ENCODE measurements around the gene ADAMTS9. TPM values are rescaled to one million over a fixed set of nuclear protein-coding genes. Genes with fewer than 3 reads are reported as not detected.

Gene ADAMTS9
- total RNA-seq, 1 experiment from 2014 or later, result 0.46 TPM

DNA sequence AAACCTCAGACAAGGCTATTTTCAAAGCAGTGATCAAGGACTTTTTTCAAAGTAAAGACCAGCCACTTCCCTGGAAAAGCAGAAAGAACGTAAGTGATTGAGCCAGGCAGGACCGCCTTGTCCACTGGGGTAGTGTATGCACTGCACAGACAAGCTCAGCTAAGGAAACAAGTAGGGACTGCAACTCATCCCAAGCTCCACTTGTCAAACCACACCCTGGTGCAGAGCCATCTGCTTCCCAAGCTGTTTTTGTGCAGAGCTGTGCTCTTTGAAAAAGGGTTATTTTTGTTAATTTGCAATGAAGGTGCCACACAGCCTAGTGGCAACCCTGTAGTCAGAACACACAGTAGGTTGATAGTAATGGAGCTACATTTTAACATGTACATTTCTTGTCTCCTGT, 193.3 kb downstream of the ADAMTS9 start:
- H3K23me2 ChIP-seq (ENCODE audit: insufficient read length, low read depth, low read length, poor library complexity, severe bottlenecking), result peaks cover 3% of the 10 kb centered on the region
- H3K23ac ChIP-seq (ENCODE audit: insufficient read length, low read depth, low read length), result no peak overlapping the region
- no peak overlapping the region for H3T11ph ChIP-seq (ENCODE audit: low read length)
- TF ChIP-seq, protein P1, sequence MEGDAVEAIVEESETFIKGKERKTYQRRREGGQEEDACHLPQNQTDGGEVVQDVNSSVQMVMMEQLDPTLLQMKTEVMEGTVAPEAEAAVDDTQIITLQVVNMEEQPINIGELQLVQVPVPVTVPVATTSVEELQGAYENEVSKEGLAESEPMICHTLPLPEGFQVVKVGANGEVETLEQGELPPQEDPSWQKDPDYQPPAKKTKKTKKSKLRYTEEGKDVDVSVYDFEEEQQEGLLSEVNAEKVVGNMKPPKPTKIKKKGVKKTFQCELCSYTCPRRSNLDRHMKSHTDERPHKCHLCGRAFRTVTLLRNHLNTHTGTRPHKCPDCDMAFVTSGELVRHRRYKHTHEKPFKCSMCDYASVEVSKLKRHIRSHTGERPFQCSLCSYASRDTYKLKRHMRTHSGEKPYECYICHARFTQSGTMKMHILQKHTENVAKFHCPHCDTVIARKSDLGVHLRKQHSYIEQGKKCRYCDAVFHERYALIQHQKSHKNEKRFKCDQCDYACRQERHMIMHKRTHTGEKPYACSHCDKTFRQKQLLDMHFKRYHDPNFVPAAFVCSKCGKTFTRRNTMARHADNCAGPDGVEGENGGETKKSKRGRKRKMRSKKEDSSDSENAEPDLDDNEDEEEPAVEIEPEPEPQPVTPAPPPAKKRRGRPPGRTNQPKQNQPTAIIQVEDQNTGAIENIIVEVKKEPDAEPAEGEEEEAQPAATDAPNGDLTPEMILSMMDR (conservative IDR thresholded peaks at IDR 0.05), result no peak
- no peaks in the 10 kb centered on the region for H3K9me3 ChIP-seq (ENCODE audit: control insufficient read depth, low read depth, low read length)
- H2BK5ac ChIP-seq (ENCODE audit: insufficient read length, low read length), result no peak overlapping the region
- no peaks in the 10 kb centered on the region for H3K36me3 Mint-ChIP-seq (ENCODE audit: insufficient read depth in 1 of 3, low read depth in 3 of 3)
- H3K27ac Mint-ChIP-seq, result no peak overlapping the region
- no peak overlapping the region for H3K4me2 ChIP-seq (ENCODE audit: insufficient read depth, insufficient read length, low read length)
- H3K4me1 ChIP-seq (ENCODE audit: insufficient read depth, low read length), result peaks cover 8% of the 10 kb centered on the region; the same call in 1 of the 2 replicates
- H4K91ac ChIP-seq (ENCODE audit: insufficient read length, low read depth, low read length), result no peak overlapping the region
- H4K8ac ChIP-seq (replicated peaks; ENCODE audit: insufficient read length, low read depth, low read length), result no peak overlapping the region
- no peak overlapping the region for H2AFZ ChIP-seq (ENCODE audit: low read length)
- no peak overlapping the region for H2BK20ac ChIP-seq (ENCODE audit: low read depth, low read length, poor library complexity, severe bottlenecking)
- H3K18ac ChIP-seq (ENCODE audit: insufficient read length, low read depth, low read length), result no peak overlapping the region
- H3K4me3 Mint-ChIP-seq, result no peak overlapping the region
- no peak overlapping the region for H2BK15ac ChIP-seq (ENCODE audit: low read depth, low read length)
- H3K9ac ChIP-seq (ENCODE audit: extremely low read depth, insufficient read length, low read length), result no peak overlapping the region
- no peak overlapping the region for H4K5ac ChIP-seq (ENCODE audit: insufficient read length, low read depth, low read length)
- WGBS (ENCODE audit: extremely low coverage, insufficient read length, low lambda C conversion rate), result no CpG with 5 or more reads among the region's 2 CpGs
- no peak overlapping the region for H3K4ac ChIP-seq (ENCODE audit: low read depth, low read length)
- no peak for DNase-seq
- H3K27me3 ChIP-seq (ENCODE audit: insufficient read depth, low read length), result no peaks in the 10 kb centered on the region; the same call in 1 of the 2 replicates
- no peak overlapping the region for H2AK5ac ChIP-seq (ENCODE audit: insufficient read length, low read length)
- H3K4me1 Mint-ChIP-seq, result peaks cover 30 to 42% of the 10 kb centered on the region in 2 experiments
- H3K79me1 ChIP-seq (ENCODE audit: insufficient read depth, low read depth, low read length, poor library complexity, severe bottlenecking), result no peaks in the 10 kb centered on the region
- no peak overlapping the region for H3K56ac ChIP-seq (ENCODE audit: insufficient read length, low read depth, low read length)
- peaks cover 21% of the 10 kb centered on the region for H3K27me3 Mint-ChIP-seq (ENCODE audit: low read depth)
- H3K79me2 ChIP-seq (ENCODE audit: insufficient read depth, low read length), result no peaks in the 10 kb centered on the region
- H3K27ac ChIP-seq (ENCODE audit: insufficient read length, low read depth, low read length), result no peak overlapping the region
- no peak overlapping the region for H3K14ac ChIP-seq (ENCODE audit: insufficient read depth, low read length)
- no peak overlapping the region for H2BK12ac ChIP-seq (ENCODE audit: insufficient read length, low read depth, low read length)
- no peaks in the 10 kb centered on the region for H3K9me3 Mint-ChIP-seq
- no peak overlapping the region for H2BK120ac ChIP-seq (ENCODE audit: low read depth, low read length, poor library complexity, severe bottlenecking)
- H4K20me1 ChIP-seq (ENCODE audit: control insufficient read depth, insufficient read depth, insufficient read length), result no peaks in the 10 kb centered on the region
